SH-SY5Y (cell line): ENCODE measurements around the gene RAB17.

ENCODE experiments used
- GATA2 ChIP-seq: IDR thresholded peaks from 2 replicates; pipeline ENCODE4 v1.6.1; 2011; ENCODE audit warnings: mild to moderate bottlenecking, low read depth, low read length
- GATA3 ChIP-seq: IDR thresholded peaks from 2 replicates; pipeline ENCODE4 v1.6.1; 2011; ENCODE audit warnings: low read depth, mild to moderate bottlenecking, low read length, moderate library complexity

- TF ChIP-seq GATA2 = no peak
- no peak for TF ChIP-seq GATA3
These were observed 34.0 kb upstream of the RAB17 start for GRCh38 chr2:237624565-237624964.
